Measurements from ENCODE around the gene SHBG.

DNA sequence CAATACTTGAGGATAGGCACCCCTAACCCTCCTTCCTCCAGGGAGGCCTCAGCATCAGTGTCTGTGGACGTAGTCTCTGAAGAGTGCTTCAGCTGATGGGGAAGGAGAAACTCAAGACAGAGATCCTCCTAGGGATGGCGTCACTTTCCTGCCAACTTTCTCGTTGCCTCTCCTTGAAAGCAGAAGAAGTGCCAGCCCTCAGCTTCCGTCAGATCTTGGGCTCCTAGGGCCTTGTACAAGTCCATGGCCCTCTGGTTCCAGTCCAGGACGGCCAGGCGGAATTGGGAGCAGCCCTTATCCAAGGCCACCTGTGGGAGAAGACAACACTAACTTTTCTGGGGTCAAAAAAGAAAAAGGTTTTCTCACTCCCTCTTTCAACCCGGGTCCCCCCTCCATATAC, 3.6 kb upstream of the SHBG start:
- TF ChIP-seq ARNTL (CRISPR knock-in tag; IDR thresholded peaks at IDR 0.05; ENCODE audit: borderline replicate concordance, low read depth): no peak
- TF ChIP-seq ZNF8 (CRISPR knock-in tag; IDR thresholded peaks at IDR 0.05): no peak
- TF ChIP-seq PATZ1 (CRISPR knock-in tag; IDR thresholded peaks at IDR 0.05; ENCODE audit: borderline replicate concordance): no peak
- TF ChIP-seq, protein P1, sequence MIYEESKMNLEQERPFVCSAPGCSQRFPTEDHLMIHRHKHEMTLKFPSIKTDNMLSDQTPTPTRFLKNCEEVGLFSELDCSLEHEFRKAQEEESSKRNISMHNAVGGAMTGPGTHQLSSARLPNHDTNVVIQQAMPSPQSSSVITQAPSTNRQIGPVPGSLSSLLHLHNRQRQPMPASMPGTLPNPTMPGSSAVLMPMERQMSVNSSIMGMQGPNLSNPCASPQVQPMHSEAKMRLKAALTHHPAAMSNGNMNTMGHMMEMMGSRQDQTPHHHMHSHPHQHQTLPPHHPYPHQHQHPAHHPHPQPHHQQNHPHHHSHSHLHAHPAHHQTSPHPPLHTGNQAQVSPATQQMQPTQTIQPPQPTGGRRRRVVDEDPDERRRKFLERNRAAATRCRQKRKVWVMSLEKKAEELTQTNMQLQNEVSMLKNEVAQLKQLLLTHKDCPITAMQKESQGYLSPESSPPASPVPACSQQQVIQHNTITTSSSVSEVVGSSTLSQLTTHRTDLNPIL (CRISPR knock-in tag; IDR thresholded peaks at IDR 0.05; ENCODE audit: low read depth): no peak
- TF ChIP-seq, protein P2, sequence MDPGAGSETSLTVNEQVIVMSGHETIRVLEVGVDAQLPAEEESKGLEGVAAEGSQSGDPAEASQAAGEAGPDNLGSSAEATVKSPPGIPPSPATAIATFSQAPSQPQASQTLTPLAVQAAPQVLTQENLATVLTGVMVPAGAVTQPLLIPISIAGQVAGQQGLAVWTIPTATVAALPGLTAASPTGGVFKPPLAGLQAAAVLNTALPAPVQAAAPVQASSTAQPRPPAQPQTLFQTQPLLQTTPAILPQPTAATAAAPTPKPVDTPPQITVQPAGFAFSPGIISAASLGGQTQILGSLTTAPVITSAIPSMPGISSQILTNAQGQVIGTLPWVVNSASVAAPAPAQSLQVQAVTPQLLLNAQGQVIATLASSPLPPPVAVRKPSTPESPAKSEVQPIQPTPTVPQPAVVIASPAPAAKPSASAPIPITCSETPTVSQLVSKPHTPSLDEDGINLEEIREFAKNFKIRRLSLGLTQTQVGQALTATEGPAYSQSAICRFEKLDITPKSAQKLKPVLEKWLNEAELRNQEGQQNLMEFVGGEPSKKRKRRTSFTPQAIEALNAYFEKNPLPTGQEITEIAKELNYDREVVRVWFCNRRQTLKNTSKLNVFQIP (CRISPR knock-in tag; IDR thresholded peaks at IDR 0.05; ENCODE audit: borderline replicate concordance, low read depth): no peak
- TF ChIP-seq ESRRG (CRISPR knock-in tag; IDR thresholded peaks at IDR 0.05): no peak
- TF ChIP-seq OSR1 (CRISPR knock-in tag; IDR thresholded peaks at IDR 0.05): no peak
- no peak for TF ChIP-seq ZFP30 (CRISPR knock-in tag; IDR thresholded peaks at IDR 0.05)
- TF ChIP-seq SNAI2 (CRISPR knock-in tag; IDR thresholded peaks at IDR 0.05): no peak
- no peak for TF ChIP-seq TCF4 (CRISPR knock-in tag; IDR thresholded peaks at IDR 0.05; ENCODE audit: borderline replicate concordance)
- no peak for TF ChIP-seq TSHZ2 (CRISPR knock-in tag; IDR thresholded peaks at IDR 0.05)
- TF ChIP-seq ZNF565 (CRISPR knock-in tag; conservative IDR thresholded peaks at IDR 0.05; ENCODE audit: low read depth): no peak
- no peak for TF ChIP-seq ZNF70 (CRISPR knock-in tag; IDR thresholded peaks at IDR 0.05)
- no peak for TF ChIP-seq PPARA (CRISPR knock-in tag; IDR thresholded peaks at IDR 0.05; ENCODE audit: borderline replicate concordance)

Data from SK-N-SH treated with all-trans-retinoic acid at 6 μM for 48 hours (cell line).